ENCODE data around the gene NDUFA13. TPM values are rescaled to one million over a fixed set of nuclear protein-coding genes. Genes with fewer than 3 reads are reported as not detected.
"Not testable (repeated sequence)": the region's sequence is repeated elsewhere in the genome, so short reads cannot be mapped to it uniquely, and the experiment has no call there.

Gene NDUFA13
- total RNA-seq (100 to 1,000 TPM; 191 to 199 TPM), polyA plus RNA-seq (100 to 1,000 TPM; 264 to 316 TPM)

- CTCF ChIA-PET (ENCODE audit: partially characterized antibody): interaction anchor here (0.7 to 1.4 kb wide), 5 partner anchors 16 to 130 kb away, joined by 3 to 7 read pairs (median 4); partner anchors contain the start of gene GMIP
- no peaks in the 10 kb centered on the region for H3K36me3 ChIP-seq (ENCODE audit: insufficient read depth, low read length)
- peaks cover 13 to 22% of the 10 kb centered on the region in 2 donors for H3K36me3 Mint-ChIP-seq
- no peaks in the 10 kb centered on the region for H3K27me3 Mint-ChIP-seq
- DNase-seq: peak; percentile 91 to 95 (median 92)
- H3K9me3 ChIP-seq (ENCODE audit: control insufficient read depth in 1 of 2, low read length in 2 of 2): no peaks in the 10 kb centered on the region
- H3K27me3 ChIP-seq (ENCODE audit: insufficient read depth, low read length): no peaks in the 10 kb centered on the region
- H3K9me3 Mint-ChIP-seq: peaks cover 0 to 2% (median 0%) of the 10 kb centered on the region in 8 donors
- H3K4me3 ChIP-seq (ENCODE audit: low read length in 2 of 2): peak within 1 kb of the TSS; percentile 88 to 90
- intact Hi-C loops (cut with micrococcal nuclease): loop anchor here (1.0 kb wide), 2 partner anchors 27 to 196 kb away; partner anchors contain the start of genes MAU2 and SUGP1
- peaks cover 16 to 46% (median 29%) of the 10 kb centered on the region in 4 donors for H3K4me1 Mint-ChIP-seq
- peak within 1 kb of the TSS; percentile 93 to 99 (median 97) for H3K4me3 Mint-ChIP-seq
- peak within 1 kb of the TSS; percentile 92 for H3K27ac ChIP-seq (ENCODE audit: low read depth, low read length)
- POLR2A ChIA-PET (ENCODE audit: partially characterized antibody): interaction anchor here (0.5 to 3.2 kb wide), 23 partner anchors 9 to 324 kb away, joined by 3 to 22 read pairs (median 5); partner anchors contain the start of genes BORCS8, GATAD2A, LPAR2 and RFXANK
- H3K4me1 ChIP-seq (ENCODE audit: insufficient read depth, low read length): peaks cover 35% of the 10 kb centered on the region
- peak within 1 kb of the TSS; percentile 94 to 98 (median 97) for H3K27ac Mint-ChIP-seq
Measured at GRCh38 chr19:19515642-19516519, at the start of gene NDUFA13. TSS of gene NDUFA13 (plus strand) at chr19:19516225. CDS start at chr19:19516239, 14 bp downstream.

GRCh38 chr19:19468424-19469050 is 47.5 kb upstream of the NDUFA13 start:
- Mint-ChIP-seq H3K9me3 (peaks cover 0 to 18% (median 13%) of the 10 kb centered on the region in 8 donors), H3K4me1 (peaks cover 38 to 74% (median 59%) of the 10 kb centered on the region in 4 donors), H3K4me3 (peak overlapping the region in 2 of 8 donors; percentile 6 to 46), H3K27me3 (no peaks in the 10 kb centered on the region), H3K27ac (peak overlapping the region in 6 of 7 donors; percentile 53 to 86 (median 78)), H3K36me3 (peaks cover 42 to 54% of the 10 kb centered on the region in 2 donors)
- Histone ChIP-seq H3K4me1 (ENCODE audit: insufficient read depth, low read length) (peaks cover 45% of the 10 kb centered on the region), H3K9me3 (ENCODE audit: control insufficient read depth in 1 of 2, low read length in 2 of 2) (peaks cover 5 to 10% of the 10 kb centered on the region in 2 donors), H3K27me3 (ENCODE audit: insufficient read depth, low read length) (no peaks in the 10 kb centered on the region), H3K36me3 (ENCODE audit: insufficient read depth, low read length) (peaks cover 40% of the 10 kb centered on the region), H3K27ac (ENCODE audit: low read depth, low read length) (no peak overlapping the region), H3K4me3 (ENCODE audit: low read length in 2 of 2) (no peak overlapping the region)
- CTCF ChIA-PET (ENCODE audit: partially characterized antibody): interaction anchor here (1.0 kb wide), 1 partner anchor 63 kb away, joined by 3 read pairs; the partner anchor contains the start of gene GATAD2A
- peak in 2 of 5 donors; percentile 29 to 34 for DNase-seq
- POLR2A ChIA-PET (ENCODE audit: partially characterized antibody): interaction anchor here (0.9 to 2.0 kb wide), 2 partner anchors 9 to 12 kb away, joined by 3 to 10 read pairs; no protein-coding TSS in a partner anchor
- intact Hi-C loops (cut with micrococcal nuclease): no loop called here

GRCh38 chr19:19470579-19470978 is 45.4 kb upstream of the NDUFA13 start:
- Histone ChIP-seq H3K4me3 (ENCODE audit: low read length in 2 of 2) (no peak overlapping the region), H3K4me1 (ENCODE audit: insufficient read depth, low read length) (peaks cover 52% of the 10 kb centered on the region), H3K27me3 (ENCODE audit: insufficient read depth, low read length) (no peaks in the 10 kb centered on the region), H3K36me3 (ENCODE audit: insufficient read depth, low read length) (peaks cover 34% of the 10 kb centered on the region), H3K9me3 (ENCODE audit: control insufficient read depth in 1 of 2, low read length in 2 of 2) (peaks cover 5 to 10% of the 10 kb centered on the region in 2 donors), H3K27ac (ENCODE audit: low read depth, low read length) (no peak overlapping the region)
- intact Hi-C loops (cut with micrococcal nuclease): no loop called here
- Mint-ChIP-seq H3K27ac (peak overlapping the region in 6 of 7 donors; percentile 36 to 91 (median 78)), H3K4me1 (peaks cover 48 to 75% (median 62%) of the 10 kb centered on the region in 4 donors), H3K9me3 (peaks cover 0 to 18% (median 13%) of the 10 kb centered on the region in 8 donors), H3K4me3 (peak overlapping the region in 2 of 8 donors; percentile 39 to 43), H3K36me3 (peaks cover 39 to 51% of the 10 kb centered on the region in 2 donors), H3K27me3 (no peaks in the 10 kb centered on the region)
- DNase-seq: no peak
- ChIA-PET POLR2A (ENCODE audit: partially characterized antibody) (interaction anchor here (0.7 kb wide), 1 partner anchor 109 kb away, joined by 4 read pairs; no protein-coding TSS in a partner anchor), CTCF (ENCODE audit: partially characterized antibody) (interaction anchor here (0.9 to 1.4 kb wide), 3 partner anchors 63 to 106 kb away, joined by 3 read pairs; no protein-coding TSS in a partner anchor)

- Mint-ChIP-seq H3K9me3 (peaks cover 0 to 16% (median 12%) of the 10 kb centered on the region in 8 donors), H3K4me3 (peak overlapping the region in 7 of 8 donors; percentile 21 to 79 (median 75)), H3K27me3 (no peaks in the 10 kb centered on the region), H3K27ac (peak overlapping the region; percentile 77 to 94 (median 89)), H3K36me3 (peaks cover 29 to 45% of the 10 kb centered on the region in 2 donors), H3K4me1 (peaks cover 53 to 77% (median 64%) of the 10 kb centered on the region in 4 donors)
- peak overlapping the region; percentile 8 for H3K27ac ChIP-seq (ENCODE audit: low read depth, low read length)
- intact Hi-C loops (cut with micrococcal nuclease): no loop called here
- H3K27me3 ChIP-seq (ENCODE audit: insufficient read depth, low read length): no peaks in the 10 kb centered on the region
- ChIA-PET CTCF (ENCODE audit: partially characterized antibody) (interaction anchor here (1.4 to 1.6 kb wide), 2 partner anchors 18 to 105 kb away, joined by 7 to 9 read pairs; no protein-coding TSS in a partner anchor), POLR2A (ENCODE audit: partially characterized antibody) (interaction anchor here (1.0 to 2.1 kb wide), 3 partner anchors 12 to 107 kb away, joined by 3 to 16 read pairs (median 4); partner anchors contain the start of gene GATAD2A)
- peaks cover 63% of the 10 kb centered on the region for H3K4me1 ChIP-seq (ENCODE audit: insufficient read depth, low read length)
- H3K4me3 ChIP-seq (ENCODE audit: low read length in 2 of 2): no peak overlapping the region
- H3K36me3 ChIP-seq (ENCODE audit: insufficient read depth, low read length): peaks cover 23% of the 10 kb centered on the region
- peaks cover 5 to 10% of the 10 kb centered on the region in 2 donors for H3K9me3 ChIP-seq (ENCODE audit: control insufficient read depth in 1 of 2, low read length in 2 of 2)
- DNase-seq: no peak
Measured at GRCh38 chr19:19471682-19472081, 44.3 kb upstream of the NDUFA13 start.

- Mint-ChIP-seq H3K4me3 (peak overlapping the region; percentile 21 to 79 (median 72)), H3K4me1 (peaks cover 58 to 79% (median 67%) of the 10 kb centered on the region in 4 donors), H3K27ac (peak overlapping the region; percentile 77 to 94 (median 88)), H3K36me3 (peaks cover 25 to 45% of the 10 kb centered on the region in 2 donors), H3K9me3 (peaks cover 0 to 16% (median 12%) of the 10 kb centered on the region in 8 donors)
- H3K27me3 Mint-ChIP-seq; H3K27me3 ChIP-seq (ENCODE audit: insufficient read depth, low read length); intact Hi-C loops (cut with micrococcal nuclease); H3K4me3 ChIP-seq (ENCODE audit: low read length in 2 of 2): not testable (repeated sequence)
- Histone ChIP-seq H3K4me1 (ENCODE audit: insufficient read depth, low read length) (peaks cover 67% of the 10 kb centered on the region), H3K36me3 (ENCODE audit: insufficient read depth, low read length) (peaks cover 21% of the 10 kb centered on the region), H3K27ac (ENCODE audit: low read depth, low read length) (peak overlapping the region; percentile 8), H3K9me3 (ENCODE audit: control insufficient read depth in 1 of 2, low read length in 2 of 2) (peaks cover 5 to 10% of the 10 kb centered on the region in 2 donors)
- POLR2A ChIA-PET (ENCODE audit: partially characterized antibody): interaction anchor here (0.9 to 2.1 kb wide), 5 partner anchors 9 to 107 kb away, joined by 3 to 16 read pairs (median 4); partner anchors contain the start of gene GATAD2A
- peak in 3 of 5 donors; percentile 18 to 41 (median 38) for DNase-seq
- CTCF ChIA-PET (ENCODE audit: partially characterized antibody): interaction anchor here (1.4 to 1.6 kb wide), 2 partner anchors 18 to 106 kb away, joined by 7 to 9 read pairs; no protein-coding TSS in a partner anchor
Measured at GRCh38 chr19:19472106-19472505, 43.9 kb upstream of the NDUFA13 start.

GRCh38 chr19:19475015-19475765 is 40.8 kb upstream of the NDUFA13 start:
- Histone ChIP-seq H3K4me3 (ENCODE audit: low read length in 2 of 2) (no peak overlapping the region), H3K4me1 (ENCODE audit: insufficient read depth, low read length) (peaks cover 97% of the 10 kb centered on the region), H3K9me3 (ENCODE audit: control insufficient read depth in 1 of 2, low read length in 2 of 2) (no peaks in the 10 kb centered on the region), H3K27me3 (ENCODE audit: insufficient read depth, low read length) (no peaks in the 10 kb centered on the region), H3K27ac (ENCODE audit: low read depth, low read length) (peak overlapping the region; percentile 43), H3K36me3 (ENCODE audit: insufficient read depth, low read length) (peaks cover 16% of the 10 kb centered on the region)
- Mint-ChIP-seq H3K9me3 (no peaks in the 10 kb centered on the region), H3K27ac (peak overlapping the region; percentile 85 to 95 (median 91)), H3K36me3 (peaks cover 14 to 43% of the 10 kb centered on the region in 2 donors), H3K4me1 (peaks cover 63 to 95% (median 81%) of the 10 kb centered on the region in 4 donors), H3K4me3 (peak overlapping the region; percentile 2 to 82 (median 60)), H3K27me3 (no peaks in the 10 kb centered on the region)
- intact Hi-C loops (cut with micrococcal nuclease): loop anchor here (2.0 kb wide), 1 partner anchor 14 kb away; no protein-coding TSS in a partner anchor
- no peak for DNase-seq
- POLR2A ChIA-PET (ENCODE audit: partially characterized antibody): interaction anchor here (0.9 to 2.8 kb wide), 5 partner anchors 14 to 90 kb away, joined by 3 to 18 read pairs (median 7); partner anchors contain the start of gene GATAD2A
- CTCF ChIA-PET (ENCODE audit: partially characterized antibody): interaction anchor here (0.6 to 2.5 kb wide), 9 partner anchors 13 to 110 kb away, joined by 3 to 9 read pairs (median 4); partner anchors contain the start of gene GATAD2A
